Sigmoid colon (tissue), 4 donors: ENCODE data around the gene TMEM132D.

Source experiments
- EP300 ChIP-seq, 4 donors: sonication (generic); formaldehyde crosslinking; IDR thresholded peaks; one replicate each; pipeline ENCODE4 v1.6.1; 2017; ENCODE audit warnings: antibody characterized with exemption in 4 of 4
- POLR2A ChIP-seq, 2 donors: fragments of 450-650 bp; IDR thresholded peaks; one replicate each; pipeline ENCODE4 v1.6.1; 2016; ENCODE audit warnings: antibody characterized with exemption in 2 of 2, mild to moderate bottlenecking in 2 of 2, moderate library complexity in 2 of 2
- TF ChIP-seq, protein P1 (sequence below), 4 experiments: fragments of 450-650 bp in 3 of 4; fragments of 200-600 bp in 1 of 4; IDR thresholded peaks; one replicate each; pipeline ENCODE4 v1.5.1; 2016 to 2019; ENCODE audit warnings: antibody characterized with exemption in 4 of 4, mild to moderate bottlenecking in 3 of 4, moderate library complexity in 2 of 4

DNA sequence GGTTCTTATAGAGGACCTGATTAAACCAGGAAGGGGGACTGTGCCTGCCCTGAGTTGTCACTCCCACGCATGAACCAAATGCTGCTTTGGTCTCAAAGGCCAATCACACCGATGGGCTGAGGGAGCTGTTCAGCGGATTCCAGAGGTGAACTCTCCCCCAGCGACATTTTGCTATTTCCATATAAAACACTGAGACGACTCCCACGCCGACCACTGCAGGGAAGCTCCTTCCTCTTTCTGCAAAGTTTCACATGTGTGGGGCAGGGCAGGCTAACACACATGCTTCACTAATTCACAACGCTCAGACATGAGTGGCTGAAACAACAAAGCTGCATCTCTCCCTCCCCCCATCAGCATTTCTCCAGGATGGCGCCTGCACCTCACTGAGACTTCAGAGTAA, 37.8 kb upstream of the TMEM132D start:
- TF ChIP-seq, protein P1, sequence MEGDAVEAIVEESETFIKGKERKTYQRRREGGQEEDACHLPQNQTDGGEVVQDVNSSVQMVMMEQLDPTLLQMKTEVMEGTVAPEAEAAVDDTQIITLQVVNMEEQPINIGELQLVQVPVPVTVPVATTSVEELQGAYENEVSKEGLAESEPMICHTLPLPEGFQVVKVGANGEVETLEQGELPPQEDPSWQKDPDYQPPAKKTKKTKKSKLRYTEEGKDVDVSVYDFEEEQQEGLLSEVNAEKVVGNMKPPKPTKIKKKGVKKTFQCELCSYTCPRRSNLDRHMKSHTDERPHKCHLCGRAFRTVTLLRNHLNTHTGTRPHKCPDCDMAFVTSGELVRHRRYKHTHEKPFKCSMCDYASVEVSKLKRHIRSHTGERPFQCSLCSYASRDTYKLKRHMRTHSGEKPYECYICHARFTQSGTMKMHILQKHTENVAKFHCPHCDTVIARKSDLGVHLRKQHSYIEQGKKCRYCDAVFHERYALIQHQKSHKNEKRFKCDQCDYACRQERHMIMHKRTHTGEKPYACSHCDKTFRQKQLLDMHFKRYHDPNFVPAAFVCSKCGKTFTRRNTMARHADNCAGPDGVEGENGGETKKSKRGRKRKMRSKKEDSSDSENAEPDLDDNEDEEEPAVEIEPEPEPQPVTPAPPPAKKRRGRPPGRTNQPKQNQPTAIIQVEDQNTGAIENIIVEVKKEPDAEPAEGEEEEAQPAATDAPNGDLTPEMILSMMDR (IDR thresholded peaks at IDR 0.05) = no peak
- TF ChIP-seq EP300 (IDR thresholded peaks at IDR 0.05) (no peak), POLR2A (IDR thresholded peaks at IDR 0.05) (no peak)
